PC-3 (cell line): ENCODE results near the gene ADAM12. TPM values are rescaled to one million over a fixed set of nuclear protein-coding genes. Genes with fewer than 3 reads are reported as not detected.

Source experiments
- ATAC-seq: fragments of 200-7000 bp; cut with Tn5 transposase; 2 replicates; pipeline ENCODE4 v1.9.1; 2020; ENCODE audit warnings: mild to moderate bottlenecking, moderate library complexity
- BruUV-seq: library from RNA; stranded (reverse); fragments of 400-500 nt; replicated peaks from 2 replicates; lab custom pipeline; 2021; lab: Mats Ljungman, UMichigan
- CTCF ChIA-PET: fragments of 300-600 bp; sonication (Branson Sonifier 250); formaldehyde crosslinking; loops from one replicate; lab custom pipeline; 2022; ENCODE audit warnings: antibody characterized with exemption; lab: Charles Lee
- POLR2A ChIA-PET: fragments of 300-600 bp; sonication (Branson Sonifier 250); formaldehyde crosslinking; loops from one replicate; lab custom pipeline; 2022; ENCODE audit warnings: antibody characterized with exemption; ENCODE audit not compliant: unreplicated experiment; lab: Charles Lee
- DNase-seq: peaks from one replicate; pipeline ENCODE4 v3.0.0-alpha.2; 2015
- H2AFZ ChIP-seq: fragments of 300-600 bp; sonication (generic); 2 replicates; pipeline ENCODE4 v1.6.0; 2016; ENCODE audit warnings: antibody characterized with exemption, low read length
- H3F3A ChIP-seq: fragments of 300-600 bp; sonication (generic); one replicate; pipeline ENCODE4 v1.6.0; 2017; ENCODE audit warnings: antibody characterized with exemption, low read length, control low read depth, mild to moderate bottlenecking; ENCODE audit not compliant: unreplicated experiment
- H3K27ac ChIP-seq: fragments of 300-600 bp; sonication (generic); 2 replicates; pipeline ENCODE4 v1.5.1; 2016; ENCODE audit warnings: mild to moderate bottlenecking, low read length
- H3K27me3 ChIP-seq: fragments of 300-600 bp; sonication (generic); 2 replicates; pipeline ENCODE4 v1.6.1; 2016; ENCODE audit warnings: low read length, mixed read lengths
- H3K36me3 ChIP-seq: fragments of 300-600 bp; sonication (generic); 2 replicates; pipeline ENCODE4 v1.6.1; 2016; ENCODE audit warnings: low read depth, mixed run types, low read length, mixed read lengths
- H3K4me1 ChIP-seq: fragments of 300-600 bp; sonication (generic); 2 replicates; pipeline ENCODE4 v1.5.1; 2016; ENCODE audit warnings: low read length; ENCODE audit not compliant: insufficient read depth
- H3K4me2 ChIP-seq: fragments of 300-600 bp; sonication (generic); 2 replicates; pipeline ENCODE4 v1.6.0; 2016; ENCODE audit warnings: low read length
- H3K4me3 ChIP-seq: fragments of 300-600 bp; sonication (generic); 2 replicates; pipeline ENCODE4 v1.5.1; 2016; ENCODE audit warnings: mild to moderate bottlenecking, low read length, mixed read lengths
- H3K79me2 ChIP-seq: fragments of 300-600 bp; sonication (generic); 2 replicates; pipeline ENCODE4 v1.6.1; 2017; ENCODE audit warnings: low read length, mixed read lengths
- H3K9ac ChIP-seq: fragments of 300-600 bp; sonication (generic); 2 replicates; pipeline ENCODE4 v1.6.0; 2016; ENCODE audit warnings: mild to moderate bottlenecking, low read length
- H3K9me2 ChIP-seq: fragments of 300-600 bp; sonication (generic); replicated peaks from 2 replicates; pipeline ENCODE4 v1.6.1; 2016; ENCODE audit warnings: mixed run types, low read length, mixed read lengths
- H3K9me3 ChIP-seq: fragments of 300-600 bp; sonication (generic); 2 replicates; pipeline ENCODE4 v1.6.1; 2016; ENCODE audit warnings: low read length, mixed read lengths
- H4K20me1 ChIP-seq: fragments of 300-600 bp; sonication (generic); 2 replicates; pipeline ENCODE4 v1.6.1; 2016; ENCODE audit warnings: low read length, mixed read lengths
- EZH2 ChIP-seq: fragments of 300-600 bp; sonication (generic); IDR thresholded peaks from one replicate; pipeline ENCODE4 v1.6.1; 2017; ENCODE audit warnings: antibody characterized with exemption, mild to moderate bottlenecking, low read length; ENCODE audit not compliant: unreplicated experiment
- EZH2phosphoT487 ChIP-seq: fragments of 300-600 bp; sonication (generic); IDR thresholded peaks from 2 replicates; pipeline ENCODE4 v1.6.1; 2018; ENCODE audit warnings: mild to moderate bottlenecking, antibody characterized with exemption, low read length, borderline replicate concordance
- intact Hi-C: fragments of 100-400 bp; cut with micrococcal nuclease; formaldehyde crosslinking; loops from 2 replicates; pipeline ENCODE4 v1.9.0; 2023
- total RNA-seq: library from RNA; depleted of rRNA; stranded (reverse); fragments of >200 nt; gene quantifications from 2 replicates; pipeline ENCODE4 v1.2.3, GENCODE V29; 2014
- TF ChIP-seq, protein P1 (sequence below): fragments of 300-600 bp; sonication (generic); conservative IDR thresholded peaks from 2 replicates; pipeline ENCODE4 v1.5.1; 2017; ENCODE audit warnings: antibody characterized with exemption, low read depth, mild to moderate bottlenecking, low read length

Gene ADAM12
- total RNA-seq, 1 experiment from 2014 or later, result 3.4 TPM

DNA sequence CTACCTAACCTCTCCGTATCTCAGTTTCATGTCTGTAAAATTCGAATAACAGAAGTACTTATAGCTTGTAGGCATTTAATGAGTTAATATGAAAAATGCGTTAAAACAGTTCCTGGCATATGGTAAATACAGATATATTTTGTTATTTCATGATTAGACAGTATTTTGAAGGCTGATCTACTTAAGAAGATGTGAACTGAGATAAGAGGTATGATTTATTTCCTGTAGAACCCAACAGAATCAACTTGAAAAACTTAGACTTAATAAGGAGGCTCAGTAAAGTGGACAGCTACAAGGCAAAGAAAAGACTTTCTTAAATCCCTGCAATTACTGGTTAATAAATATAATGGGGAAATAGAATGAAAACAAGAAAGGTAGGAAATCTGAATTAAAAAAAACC, 388.6 kb downstream of the ADAM12 start:
- intact Hi-C loops, result no loop called here
- H4K20me1 ChIP-seq, result no peaks in the 10 kb centered on the region
- no peak overlapping the region for H3K9ac ChIP-seq
- no peaks in the 10 kb centered on the region for H3K9me2 ChIP-seq
- H3K27me3 ChIP-seq, result no peaks in the 10 kb centered on the region
- H3K36me3 ChIP-seq, result no peaks in the 10 kb centered on the region
- no peak for ATAC-seq
- ChIA-PET CTCF (interaction anchor here (0.7 kb wide), 1 partner anchor 59 kb away, joined by 12 read pairs; no protein-coding TSS in a partner anchor), POLR2A (no interaction called here)
- no peak overlapping the region for H3K27ac ChIP-seq
- H3K4me2 ChIP-seq, result no peak overlapping the region
- TF ChIP-seq EZH2phosphoT487, result no peak
- no peaks in the 10 kb centered on the region for H3K4me1 ChIP-seq
- H3K4me3 ChIP-seq, result no peak overlapping the region
- H3K79me2 ChIP-seq, result no peaks in the 10 kb centered on the region
- no peaks in the 10 kb centered on the region for H3K9me3 ChIP-seq
- H2AFZ ChIP-seq, result no peak overlapping the region
- no peak for DNase-seq
- BruUV-seq, result no TSS peak
- H3F3A ChIP-seq, result no peaks in the 10 kb centered on the region

DNA sequence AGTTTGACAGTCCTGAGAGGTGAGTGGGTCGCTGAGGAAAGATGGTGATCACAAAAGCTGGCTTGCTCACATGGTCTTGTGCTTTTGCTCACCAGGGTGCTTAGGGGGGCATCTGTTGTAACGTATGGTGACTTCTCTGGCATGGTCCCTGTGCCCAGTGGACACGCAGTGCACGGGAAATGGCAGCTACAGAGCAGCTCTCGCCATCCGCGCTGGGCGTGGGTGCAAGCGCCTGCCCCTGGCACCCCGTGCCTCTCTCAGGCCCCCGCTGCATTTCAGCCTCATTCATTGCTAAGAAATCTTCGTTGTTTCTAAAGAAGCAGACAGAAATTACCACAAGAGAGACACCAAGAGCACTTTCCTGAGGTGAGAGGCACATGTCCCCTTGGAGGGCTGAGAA, 390.7 kb downstream of the ADAM12 start:
- Histone ChIP-seq H3K9me2 (no peaks in the 10 kb centered on the region), H2AFZ (no peak overlapping the region), H3K9me3 (no peaks in the 10 kb centered on the region), H3K27me3 (no peaks in the 10 kb centered on the region), H4K20me1 (no peaks in the 10 kb centered on the region), H3K9ac (no peak overlapping the region), H3K79me2 (no peaks in the 10 kb centered on the region), H3K4me3 (no peak overlapping the region), H3K27ac (no peak overlapping the region), H3F3A (no peaks in the 10 kb centered on the region), H3K4me2 (no peak overlapping the region), H3K4me1 (no peaks in the 10 kb centered on the region), H3K36me3 (no peaks in the 10 kb centered on the region)
- no peak for ATAC-seq
- CTCF ChIA-PET, result no interaction called here
- intact Hi-C loops, result no loop called here
- BruUV-seq, result no TSS peak
- POLR2A ChIA-PET, result no interaction called here
- TF ChIP-seq EZH2, result no peak
- TF ChIP-seq, protein P1, sequence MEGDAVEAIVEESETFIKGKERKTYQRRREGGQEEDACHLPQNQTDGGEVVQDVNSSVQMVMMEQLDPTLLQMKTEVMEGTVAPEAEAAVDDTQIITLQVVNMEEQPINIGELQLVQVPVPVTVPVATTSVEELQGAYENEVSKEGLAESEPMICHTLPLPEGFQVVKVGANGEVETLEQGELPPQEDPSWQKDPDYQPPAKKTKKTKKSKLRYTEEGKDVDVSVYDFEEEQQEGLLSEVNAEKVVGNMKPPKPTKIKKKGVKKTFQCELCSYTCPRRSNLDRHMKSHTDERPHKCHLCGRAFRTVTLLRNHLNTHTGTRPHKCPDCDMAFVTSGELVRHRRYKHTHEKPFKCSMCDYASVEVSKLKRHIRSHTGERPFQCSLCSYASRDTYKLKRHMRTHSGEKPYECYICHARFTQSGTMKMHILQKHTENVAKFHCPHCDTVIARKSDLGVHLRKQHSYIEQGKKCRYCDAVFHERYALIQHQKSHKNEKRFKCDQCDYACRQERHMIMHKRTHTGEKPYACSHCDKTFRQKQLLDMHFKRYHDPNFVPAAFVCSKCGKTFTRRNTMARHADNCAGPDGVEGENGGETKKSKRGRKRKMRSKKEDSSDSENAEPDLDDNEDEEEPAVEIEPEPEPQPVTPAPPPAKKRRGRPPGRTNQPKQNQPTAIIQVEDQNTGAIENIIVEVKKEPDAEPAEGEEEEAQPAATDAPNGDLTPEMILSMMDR, result no peak
- no peak for TF ChIP-seq EZH2phosphoT487
- DNase-seq, result no peak

DNA sequence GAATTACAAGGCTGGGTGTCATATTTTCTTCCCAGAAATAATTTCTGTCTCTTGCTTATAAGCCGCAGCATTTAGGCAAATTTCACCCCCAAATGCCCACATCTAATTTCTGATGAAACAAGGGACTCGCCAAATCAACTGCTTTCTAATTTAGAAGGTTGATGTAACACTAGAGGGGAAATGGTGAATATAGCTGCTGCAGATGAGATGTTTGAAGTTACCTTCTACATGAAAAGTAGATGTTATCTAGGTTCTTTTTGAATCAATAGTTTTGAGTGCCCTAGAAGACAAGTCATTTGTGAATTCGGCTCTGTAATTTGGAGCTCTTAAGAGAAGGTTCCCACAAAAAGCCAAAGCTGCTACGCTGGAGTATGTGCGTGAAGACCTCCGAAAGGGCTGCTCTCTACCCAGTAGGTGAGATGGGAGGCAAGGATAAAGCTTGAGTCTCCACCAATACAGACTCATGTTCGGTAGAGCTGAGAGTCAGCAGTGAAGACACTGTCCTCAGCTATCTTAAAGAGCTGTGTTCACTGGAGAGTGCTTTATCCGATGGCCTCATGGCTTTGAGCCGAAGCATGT, 392.5 kb downstream of the ADAM12 start:
- TF ChIP-seq, protein P1, result no peak
- TF ChIP-seq EZH2, result no peak
- no peak for TF ChIP-seq EZH2phosphoT487
- H4K20me1 ChIP-seq, result no peaks in the 10 kb centered on the region
- DNase-seq, result no peak
- ATAC-seq, result no peak
- no peak overlapping the region for H3K27ac ChIP-seq
- H3F3A ChIP-seq, result no peaks in the 10 kb centered on the region
- H3K9me3 ChIP-seq, result no peaks in the 10 kb centered on the region
- intact Hi-C loops, result no loop called here
- H3K9me2 ChIP-seq, result no peaks in the 10 kb centered on the region
- no peak overlapping the region for H3K4me2 ChIP-seq
- no peaks in the 10 kb centered on the region for H3K79me2 ChIP-seq
- H3K27me3 ChIP-seq, result no peaks in the 10 kb centered on the region
- no peak overlapping the region for H3K4me3 ChIP-seq
- ChIA-PET CTCF (no interaction called here), POLR2A (no interaction called here)
- no peaks in the 10 kb centered on the region for H3K36me3 ChIP-seq
- H3K9ac ChIP-seq, result no peak overlapping the region
- H3K4me1 ChIP-seq, result 0 out of 2 replicates have a peak, but pooled peaks cover 5% of the 10 kb centered on the region
- H2AFZ ChIP-seq, result no peak overlapping the region
- BruUV-seq, result no TSS peak
